ENCODE measurements around the gene FYB1. TPM values are rescaled to one million over a fixed set of nuclear protein-coding genes. Genes with fewer than 3 reads are reported as not detected.

FYB1 gene
- total RNA-seq, 1 experiment from 2014 or later: 1.1 TPM

GRCh38 chr5:39118638-39119037, 100.7 kb downstream of the FYB1 start:
- Histone ChIP-seq H3K9ac (ENCODE audit: low read length) (peak overlapping the region; percentile 47; the same call in 1 of the 2 replicates), H3K4me2 (ENCODE audit: low read length) (peak overlapping the region; percentile 56), H3K4me1 (ENCODE audit: insufficient read depth, low read length) (peaks cover 68% of the 10 kb centered on the region), H3K9me2 (replicated peaks; ENCODE audit: low read length) (no peaks in the 10 kb centered on the region), H4K20me1 (ENCODE audit: low read length) (no peaks in the 10 kb centered on the region), H3F3A (ENCODE audit: low read length, unreplicated experiment) (no peaks in the 10 kb centered on the region), H3K27ac (ENCODE audit: low read length) (peak overlapping the region; percentile 82), H3K4me3 (ENCODE audit: low read length) (no peak overlapping the region), H2AFZ (ENCODE audit: low read length) (peak overlapping the region; percentile 0; the same call in 1 of the 2 replicates), H3K79me2 (ENCODE audit: low read length) (no peaks in the 10 kb centered on the region), H3K27me3 (ENCODE audit: low read length) (no peaks in the 10 kb centered on the region), H3K36me3 (ENCODE audit: low read depth, low read length) (no peaks in the 10 kb centered on the region), H3K9me3 (ENCODE audit: low read length) (no peaks in the 10 kb centered on the region)
- CTCF ChIA-PET: no interaction called here
- peak; percentile 53 for DNase-seq
- no peak for TF ChIP-seq EZH2 (IDR thresholded peaks at IDR 0.05; ENCODE audit: low read length, unreplicated experiment)
- no peak for TF ChIP-seq EZH2phosphoT487 (IDR thresholded peaks at IDR 0.05; ENCODE audit: borderline replicate concordance, low read length)
- no peak for TF ChIP-seq CTCF (conservative IDR thresholded peaks at IDR 0.05; ENCODE audit: low read depth, low read length)
- peak; percentile 5; the same call in 1 of the 2 replicates for ATAC-seq
- POLR2A ChIA-PET (ENCODE audit: unreplicated experiment): no interaction called here
- intact Hi-C loops (cut with micrococcal nuclease): no loop called here
- no TSS peak for BruUV-seq (replicated peaks)

DNA sequence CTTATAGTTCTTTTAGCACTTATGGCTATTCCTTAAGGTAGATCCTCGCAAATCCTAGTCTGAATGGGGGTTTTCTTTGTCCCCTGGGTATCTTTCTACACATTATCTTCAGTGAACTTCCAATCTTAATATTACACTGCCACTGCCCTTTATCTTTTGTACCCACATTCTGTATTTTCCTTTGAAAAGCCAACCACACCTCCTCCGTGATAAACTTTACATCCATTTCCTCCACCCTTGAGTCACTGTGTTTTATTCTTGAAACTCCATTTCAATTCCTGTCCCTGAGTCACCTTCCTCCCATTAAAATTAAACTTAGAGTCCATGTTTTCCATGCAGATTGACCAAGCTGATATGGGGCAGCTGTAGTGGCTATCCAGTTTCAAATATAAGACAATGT, 102.0 kb downstream of the FYB1 start:
- no peak overlapping the region for H3K4me3 ChIP-seq (ENCODE audit: low read length)
- H3K9me3 ChIP-seq (ENCODE audit: low read length): no peaks in the 10 kb centered on the region
- BruUV-seq (replicated peaks): no TSS peak
- TF ChIP-seq CTCF (conservative IDR thresholded peaks at IDR 0.05; ENCODE audit: low read depth, low read length) (no peak), EZH2phosphoT487 (IDR thresholded peaks at IDR 0.05; ENCODE audit: borderline replicate concordance, low read length) (no peak), EZH2 (IDR thresholded peaks at IDR 0.05; ENCODE audit: low read length, unreplicated experiment) (no peak)
- ATAC-seq: peak; percentile 77
- intact Hi-C loops (cut with micrococcal nuclease): no loop called here
- no peaks in the 10 kb centered on the region for H3K9me2 ChIP-seq (replicated peaks; ENCODE audit: low read length)
- H3K79me2 ChIP-seq (ENCODE audit: low read length): no peaks in the 10 kb centered on the region
- H2AFZ ChIP-seq (ENCODE audit: low read length): peak overlapping the region; percentile 17
- H3F3A ChIP-seq (ENCODE audit: low read length, unreplicated experiment): no peaks in the 10 kb centered on the region
- H3K4me2 ChIP-seq (ENCODE audit: low read length): peak overlapping the region; percentile 56
- peak overlapping the region; percentile 47 for H3K9ac ChIP-seq (ENCODE audit: low read length)
- peak overlapping the region; percentile 82 for H3K27ac ChIP-seq (ENCODE audit: low read length)
- peaks cover 71% of the 10 kb centered on the region for H3K4me1 ChIP-seq (ENCODE audit: insufficient read depth, low read length)
- POLR2A ChIA-PET (ENCODE audit: unreplicated experiment): no interaction called here
- H3K27me3 ChIP-seq (ENCODE audit: low read length): no peaks in the 10 kb centered on the region
- H4K20me1 ChIP-seq (ENCODE audit: low read length): no peaks in the 10 kb centered on the region
- DNase-seq: peak; percentile 85
- no peaks in the 10 kb centered on the region for H3K36me3 ChIP-seq (ENCODE audit: low read depth, low read length)
- CTCF ChIA-PET: no interaction called here

DNA sequence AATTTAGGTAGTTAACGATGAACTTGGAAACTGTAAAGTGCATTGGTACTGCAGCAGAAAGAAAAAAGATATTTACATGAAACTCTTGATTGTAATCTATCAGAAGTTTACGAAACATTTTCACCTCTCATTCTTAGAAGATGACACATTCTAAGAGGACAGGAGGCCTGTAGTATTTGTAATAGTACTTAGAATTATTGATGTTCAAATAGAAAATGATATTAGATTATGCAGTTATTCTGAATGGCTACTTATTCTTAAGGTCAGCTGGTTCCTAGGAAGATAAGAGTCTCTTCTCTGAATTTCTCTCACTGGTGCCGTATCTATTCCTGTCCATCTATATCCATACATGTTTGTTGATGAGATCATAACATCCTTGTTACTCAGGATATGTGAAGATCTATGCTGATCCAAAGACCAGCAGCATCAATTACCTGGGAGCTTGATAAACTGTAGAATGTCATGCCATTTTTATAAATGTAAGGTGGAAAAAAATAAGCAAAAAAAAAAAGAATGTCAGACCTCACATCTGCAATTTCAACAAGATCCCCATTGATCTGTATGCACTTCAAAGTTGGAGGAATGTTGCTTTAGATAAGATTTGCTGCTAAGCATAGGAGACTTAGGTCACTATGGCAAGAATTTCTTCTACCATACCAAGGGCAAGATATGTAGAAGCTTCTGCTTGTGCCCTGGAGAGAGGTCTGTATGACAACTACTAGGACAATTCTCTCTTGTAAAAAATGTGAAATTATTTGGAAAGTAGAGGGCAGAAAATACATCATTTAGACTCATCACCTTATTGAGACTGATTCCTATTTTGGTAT, 102.8 kb downstream of the FYB1 start:
- no peak for TF ChIP-seq EZH2 (IDR thresholded peaks at IDR 0.05; ENCODE audit: low read length, unreplicated experiment)
- TF ChIP-seq EZH2phosphoT487 (IDR thresholded peaks at IDR 0.05; ENCODE audit: borderline replicate concordance, low read length): no peak
- peak overlapping the region; percentile 82 for H3K27ac ChIP-seq (ENCODE audit: low read length)
- H3K4me1 ChIP-seq (ENCODE audit: insufficient read depth, low read length): peaks cover 64% of the 10 kb centered on the region
- H3F3A ChIP-seq (ENCODE audit: low read length, unreplicated experiment): no peaks in the 10 kb centered on the region
- DNase-seq (no peak), ATAC-seq (no peak)
- H3K4me3 ChIP-seq (ENCODE audit: low read length): no peak overlapping the region
- H3K4me2 ChIP-seq (ENCODE audit: low read length): peak overlapping the region; percentile 56; the same call in 1 of the 2 replicates
- no TSS peak for BruUV-seq (replicated peaks)
- no peaks in the 10 kb centered on the region for H3K9me3 ChIP-seq (ENCODE audit: low read length)
- H3K79me2 ChIP-seq (ENCODE audit: low read length): no peaks in the 10 kb centered on the region
- intact Hi-C loops (cut with micrococcal nuclease): no loop called here
- no peaks in the 10 kb centered on the region for H3K27me3 ChIP-seq (ENCODE audit: low read length)
- H4K20me1 ChIP-seq (ENCODE audit: low read length): no peaks in the 10 kb centered on the region
- ChIA-PET POLR2A (ENCODE audit: unreplicated experiment) (interaction anchor here (0.5 kb wide), 1 partner anchor 115 kb away, joined by 10 read pairs; no protein-coding TSS in a partner anchor), CTCF (no interaction called here)
- H3K9ac ChIP-seq (ENCODE audit: low read length): peak overlapping the region; percentile 37
- H3K36me3 ChIP-seq (ENCODE audit: low read depth, low read length): no peaks in the 10 kb centered on the region
- no peaks in the 10 kb centered on the region for H3K9me2 ChIP-seq (replicated peaks; ENCODE audit: low read length)
- no peak overlapping the region for H2AFZ ChIP-seq (ENCODE audit: low read length)

Measured in PC-3 (cell line).